Ramos (cell line): ENCODE results near the gene PPEF1.

Source experiments
- in situ Hi-C: fragments of 300-500 bp; cut with MboI; formaldehyde crosslinking; loops from one replicate; pipeline ENCODE4 v1.14.3; 2022; ENCODE audit warnings: low sequenced_read_pairs; ENCODE audit not compliant: unreplicated experiment

Gene PPEF1, protein sequence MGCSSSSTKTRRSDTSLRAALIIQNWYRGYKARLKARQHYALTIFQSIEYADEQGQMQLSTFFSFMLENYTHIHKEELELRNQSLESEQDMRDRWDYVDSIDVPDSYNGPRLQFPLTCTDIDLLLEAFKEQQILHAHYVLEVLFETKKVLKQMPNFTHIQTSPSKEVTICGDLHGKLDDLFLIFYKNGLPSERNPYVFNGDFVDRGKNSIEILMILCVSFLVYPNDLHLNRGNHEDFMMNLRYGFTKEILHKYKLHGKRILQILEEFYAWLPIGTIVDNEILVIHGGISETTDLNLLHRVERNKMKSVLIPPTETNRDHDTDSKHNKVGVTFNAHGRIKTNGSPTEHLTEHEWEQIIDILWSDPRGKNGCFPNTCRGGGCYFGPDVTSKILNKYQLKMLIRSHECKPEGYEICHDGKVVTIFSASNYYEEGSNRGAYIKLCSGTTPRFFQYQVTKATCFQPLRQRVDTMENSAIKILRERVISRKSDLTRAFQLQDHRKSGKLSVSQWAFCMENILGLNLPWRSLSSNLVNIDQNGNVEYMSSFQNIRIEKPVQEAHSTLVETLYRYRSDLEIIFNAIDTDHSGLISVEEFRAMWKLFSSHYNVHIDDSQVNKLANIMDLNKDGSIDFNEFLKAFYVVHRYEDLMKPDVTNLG

DNA sequence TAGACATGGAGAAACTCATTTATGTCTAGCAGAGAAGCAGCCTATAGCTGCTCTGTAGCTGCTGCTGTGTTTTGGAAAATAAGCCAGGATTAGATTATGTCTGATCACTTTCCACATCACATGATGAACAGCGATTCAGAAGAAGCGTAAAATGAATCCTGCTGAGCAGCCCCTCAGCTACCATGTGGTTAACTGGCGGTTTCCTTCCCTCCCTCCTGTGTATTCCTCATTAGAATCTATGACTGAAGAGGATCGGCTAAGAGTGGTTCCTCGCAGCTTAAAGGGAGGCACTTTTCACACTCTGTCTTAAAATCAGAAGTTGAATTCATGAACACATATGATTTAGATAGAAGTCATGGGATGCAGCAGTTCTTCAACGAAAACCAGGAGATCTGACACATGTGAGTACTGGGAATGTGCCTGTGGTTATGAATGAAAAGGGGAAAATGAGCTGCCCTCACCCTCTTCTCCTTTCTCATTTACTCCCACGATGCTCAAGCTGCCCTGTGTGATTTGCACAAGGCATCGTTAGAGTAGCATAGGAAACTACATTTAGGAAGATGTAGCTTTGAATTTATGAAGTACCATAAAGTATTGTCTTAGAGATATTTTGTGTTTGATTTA lies at the start of gene PPEF1:
PPEF1 (plus strand) TSS at position 220 of the 624 bp plus-strand sequence; CDS start at position 356, 136 bp downstream.
- in situ Hi-C loops = no loop called here

DNA sequence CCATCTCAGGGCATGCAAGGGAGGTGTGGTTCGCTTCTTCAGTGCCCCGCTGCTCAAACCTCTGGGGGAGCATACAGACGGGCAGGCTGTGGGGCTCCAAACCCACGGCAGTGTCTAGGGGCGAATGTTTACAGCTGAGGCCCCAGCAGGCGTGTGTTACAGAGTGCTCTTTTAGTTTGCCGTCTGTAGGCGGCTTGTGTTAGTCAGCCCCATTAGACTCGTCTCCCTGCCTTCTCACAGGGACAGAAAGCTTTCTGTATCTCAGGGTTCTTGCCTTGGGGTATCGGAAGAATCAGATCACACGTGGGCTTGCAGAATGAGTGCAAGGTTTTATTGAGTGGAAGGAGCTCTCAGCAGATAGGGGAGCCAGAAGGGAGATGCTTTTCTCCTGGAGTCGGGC lies 46.2 kb upstream of the PPEF1 start:
- in situ Hi-C loops = no loop called here

GRCh38 chrX:18664947-18665346 lies 42.5 kb upstream of the PPEF1 start:
- in situ Hi-C loops = no loop called here

DNA sequence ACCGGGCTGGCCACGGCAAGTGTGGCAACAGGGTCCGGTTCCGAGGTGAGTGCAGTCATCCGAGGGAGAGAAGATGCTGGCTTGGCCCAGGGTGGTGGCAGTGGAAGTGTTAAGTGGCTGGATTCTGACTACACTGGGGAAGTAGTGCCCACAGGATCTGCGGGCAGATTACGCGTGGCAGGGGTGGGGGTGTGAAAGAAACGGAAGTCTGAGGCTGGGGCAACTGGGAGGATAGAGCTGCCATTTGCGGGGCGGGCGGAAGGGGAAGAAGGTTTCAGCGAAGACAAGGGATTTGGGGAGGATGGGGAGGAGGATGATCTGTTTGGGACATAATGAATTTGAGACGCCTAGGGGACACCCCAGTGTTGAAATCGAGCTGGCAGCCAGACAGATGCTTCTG lies 40.8 kb upstream of the PPEF1 start:
- in situ Hi-C loops = no loop called here

DNA sequence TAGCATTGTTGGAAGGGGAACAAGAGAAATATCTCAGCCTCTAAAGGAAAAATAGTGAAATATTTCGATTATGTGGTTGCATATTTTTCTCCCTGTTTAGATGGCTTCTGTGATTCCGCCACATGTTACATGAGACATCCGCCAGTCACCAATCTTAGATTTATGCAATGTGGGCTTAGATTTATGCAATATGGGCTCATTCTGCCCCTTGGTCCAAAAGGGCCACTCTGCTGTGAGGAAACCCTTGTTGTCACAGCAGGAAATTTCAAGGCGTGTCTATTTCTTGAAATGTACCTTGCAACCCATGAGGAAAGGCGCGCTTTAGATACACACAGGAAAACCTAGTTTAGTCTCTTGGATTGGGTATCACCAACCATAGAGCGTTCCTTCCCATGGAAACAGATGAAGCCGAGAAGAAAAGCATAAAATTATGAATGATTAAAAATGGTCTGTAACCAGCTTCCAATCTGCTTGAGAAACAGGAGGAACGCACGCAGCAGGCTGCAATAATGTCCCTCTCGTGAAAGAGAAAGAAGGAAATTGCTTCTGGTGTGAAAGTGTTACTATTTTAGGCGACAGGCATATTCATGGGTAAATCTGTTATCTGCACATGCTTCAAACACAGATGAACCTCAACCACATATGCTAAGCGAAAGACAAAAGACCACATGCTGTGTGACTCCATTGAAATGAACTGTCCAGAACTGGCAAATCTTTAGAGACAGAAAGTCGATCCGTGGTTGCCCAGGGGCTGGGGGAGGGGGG lies 39.2 kb upstream of the PPEF1 start:
- in situ Hi-C loops = no loop called here

DNA sequence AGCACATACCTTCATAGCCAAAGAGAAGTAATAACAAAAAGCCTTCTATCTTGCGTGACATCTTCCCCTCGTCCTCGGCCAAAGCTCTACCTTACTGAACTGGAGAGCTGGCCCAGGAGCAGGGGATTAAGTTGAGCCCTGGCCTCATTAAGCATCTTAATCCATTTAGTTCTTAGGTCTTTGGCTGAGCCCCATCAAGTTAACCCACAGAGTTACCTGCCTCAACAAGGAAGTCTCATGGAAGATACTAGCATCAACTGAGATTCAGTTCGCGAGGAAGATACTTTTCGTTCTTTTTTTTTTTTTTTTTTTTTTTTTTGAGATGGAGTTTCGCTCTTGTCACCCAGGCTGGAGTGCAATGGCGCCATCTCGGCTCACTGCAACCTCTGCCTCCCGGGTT lies 35.4 kb upstream of the PPEF1 start, which contains the start of gene RS1:
RS1 (minus strand) TSS at position 101 of the 400 bp plus-strand sequence; CDS start at position 61, 40 bp downstream.
- in situ Hi-C loops = no loop called here

GRCh38 chrX:18674417-18674787 lies 33.0 kb upstream of the PPEF1 start:
- in situ Hi-C loops = no loop called here

DNA sequence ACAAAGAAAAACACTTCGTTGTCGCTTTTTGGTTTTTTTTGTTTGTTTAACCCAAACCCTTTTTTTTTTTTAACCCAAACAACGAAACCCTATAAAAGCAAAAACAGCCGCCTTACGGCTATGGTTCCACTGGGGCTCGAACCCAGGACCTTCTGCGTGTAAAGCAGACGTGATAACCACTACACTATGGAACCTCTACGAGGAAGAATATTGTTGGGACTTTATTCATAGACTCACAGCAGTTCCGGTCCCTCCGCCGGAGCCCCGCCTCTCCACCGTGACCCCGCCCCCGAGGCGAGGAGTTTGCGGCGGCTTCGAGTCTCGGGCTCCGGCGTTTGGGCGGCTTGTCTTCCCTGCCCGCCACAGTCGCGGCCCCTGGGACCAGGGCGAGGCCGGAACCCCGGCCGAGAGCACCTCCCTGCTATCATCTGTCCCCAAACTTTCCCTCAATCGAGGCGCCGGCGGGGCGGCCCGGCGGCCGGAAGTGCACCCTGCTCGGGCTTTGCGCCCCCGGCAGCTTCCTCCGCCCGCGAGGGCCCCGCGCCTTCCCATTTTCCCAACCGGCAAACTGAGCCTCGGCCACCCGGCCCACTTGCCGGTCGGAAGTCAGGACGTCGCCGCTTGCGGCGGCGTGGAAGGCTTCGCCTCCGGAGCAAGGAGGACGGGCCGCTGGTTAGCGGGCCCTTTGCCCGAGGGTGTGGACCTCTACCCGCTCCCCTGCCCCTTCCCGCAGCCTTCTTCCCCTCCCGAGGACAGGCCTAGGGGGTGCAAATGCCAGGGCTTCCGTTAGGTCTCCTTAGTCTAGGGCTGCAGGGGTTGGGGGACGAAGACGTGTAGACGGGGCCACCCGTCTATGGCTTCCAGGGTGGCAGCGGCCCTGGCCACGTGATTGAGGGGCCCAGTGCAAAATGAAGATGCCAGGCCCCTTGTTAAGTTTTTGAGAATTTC lies 32.4 kb upstream of the PPEF1 start:
- in situ Hi-C loops = no loop called here

GRCh38 chrX:18676050-18676449 lies 31.4 kb upstream of the PPEF1 start:
- in situ Hi-C loops = no loop called here

- in situ Hi-C loops = no loop called here
Observed at GRCh38 chrX:18676470-18676869, 31.0 kb upstream of the PPEF1 start.

- in situ Hi-C loops = no loop called here
Observed at GRCh38 chrX:18677161-18677869, 30.1 kb upstream of the PPEF1 start.

- in situ Hi-C loops = no loop called here
Observed at GRCh38 chrX:18681996-18682395, 25.4 kb upstream of the PPEF1 start.

GRCh38 chrX:18682979-18683387 lies 24.5 kb upstream of the PPEF1 start:
- in situ Hi-C loops = no loop called here

GRCh38 chrX:18687856-18688495 lies 19.5 kb upstream of the PPEF1 start:
- in situ Hi-C loops = no loop called here

DNA sequence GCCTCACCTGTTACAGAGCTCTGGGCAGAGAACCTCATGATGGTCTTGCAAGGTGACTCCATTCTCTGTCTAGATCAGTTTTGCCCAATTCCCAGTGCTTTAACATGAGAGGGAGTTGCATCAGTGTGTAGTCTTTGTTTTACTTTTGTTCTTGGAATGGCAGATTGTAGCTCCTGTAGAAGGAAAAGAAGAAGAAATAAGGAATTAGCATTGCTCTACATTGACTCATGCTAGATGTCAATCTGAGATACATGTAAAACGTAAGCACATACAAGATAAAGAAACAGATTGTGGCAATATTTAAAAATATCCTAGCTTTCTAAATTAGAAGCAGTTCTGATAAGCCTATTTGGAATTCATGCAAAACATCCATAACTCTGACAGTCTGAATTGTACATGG lies 16.0 kb upstream of the PPEF1 start:
- in situ Hi-C loops = no loop called here

- in situ Hi-C loops = no loop called here
Observed at GRCh38 chrX:18692541-18692940, 14.9 kb upstream of the PPEF1 start.

- in situ Hi-C loops = no loop called here
Observed at GRCh38 chrX:18696653-18697052, 10.8 kb upstream of the PPEF1 start.
